Naive thymus-derived CD4-positive, alpha-beta T cell (primary cell): ENCODE data around the gene FAM72B. TPM values are rescaled to one million over a fixed set of nuclear protein-coding genes. Genes with fewer than 3 reads are reported as not detected.
"Not testable (repeated sequence)": the region's sequence is repeated elsewhere in the genome, so short reads cannot be mapped to it uniquely, and the experiment has no call there.

Experiments
- ATAC-seq: fragments of 150-1000 bp; cut with Tn5 transposase; 2 replicates; pipeline ENCODE4 v1.10.0; 2021; ENCODE audit warnings: mild to moderate bottlenecking, moderate library complexity
- CTCF ChIA-PET: fragments of 350-600 bp; sonication (Branson Sonifier 250); formaldehyde crosslinking; loops from one replicate; lab custom pipeline; 2021; ENCODE audit warnings: antibody characterized with exemption; lab: Charles Lee
- POLR2A ChIA-PET: fragments of 350-600 bp; sonication (Branson Sonifier 250); formaldehyde crosslinking; loops from one replicate; lab custom pipeline; 2021; ENCODE audit warnings: antibody characterized with exemption, inconsistent platforms; lab: Charles Lee
- DNase-seq, 9 donors: peaks; one replicate each; pipeline versions ENCODE4 v3.0.0 to v3.0.0-alpha.2; 2020 to 2022; ENCODE audit warnings: mixed read lengths in 1 of 9
- H3K27ac ChIP-seq: one replicate; pipeline ENCODE4 v1.7.0; 2013; ENCODE audit warnings: mild to moderate bottlenecking, low read depth, low read length, moderate library complexity
- H3K27me3 ChIP-seq, 2 donors: one replicate each; pipeline ENCODE4 v1.7.0; 2013; ENCODE audit warnings: low read length in 2 of 2, mild to moderate bottlenecking in 2 of 2, moderate library complexity in 2 of 2; ENCODE audit not compliant: control insufficient read depth in 2 of 2, insufficient read depth in 2 of 2
- H3K36me3 ChIP-seq, 3 experiments: 1 replicate in 2 of 3; 2 replicates in 1 of 3; pipeline ENCODE4 v1.7.0; 2013; ENCODE audit warnings: low read length in 3 of 3, mild to moderate bottlenecking in 3 of 3, moderate library complexity in 1 of 3; ENCODE audit not compliant: insufficient read depth in 3 of 3, control insufficient read depth in 2 of 3
- H3K4me1 ChIP-seq, 2 donors: one replicate each; pipeline ENCODE4 v1.7.0; 2013; ENCODE audit warnings: low read length in 2 of 2, mild to moderate bottlenecking in 2 of 2, moderate library complexity in 1 of 2; ENCODE audit not compliant: control insufficient read depth in 2 of 2, insufficient read depth in 2 of 2
- H3K4me3 ChIP-seq: 2 replicates; pipeline ENCODE4 v1.7.0; 2013; ENCODE audit warnings: mild to moderate bottlenecking, low read length
- H3K9me3 ChIP-seq, 3 experiments: 1 replicate in 2 of 3; 2 replicates in 1 of 3; pipeline ENCODE4 v1.7.0; 2013; ENCODE audit warnings: low read length in 3 of 3; ENCODE audit not compliant: control insufficient read depth in 2 of 3
- H3K27ac Mint-ChIP-seq, 9 donors: one replicate each; pipeline ENCODE4 v1.8.0; 2020 to 2022; ENCODE audit warnings: mixed read lengths in 9 of 9, mild to moderate bottlenecking in 8 of 9, moderate library complexity in 5 of 9, inconsistent platforms in 2 of 9
- H3K27me3 Mint-ChIP-seq, 5 donors: one replicate each; pipeline ENCODE4 v1.8.0; 2021 to 2022; ENCODE audit warnings: mixed read lengths in 5 of 5, mild to moderate bottlenecking in 1 of 5
- H3K36me3 Mint-ChIP-seq, 5 donors: one replicate each; pipeline ENCODE4 v1.8.0; 2020 to 2022; ENCODE audit warnings: mixed read lengths in 5 of 5, mild to moderate bottlenecking in 3 of 5, inconsistent platforms in 1 of 5
- H3K4me1 Mint-ChIP-seq, 7 donors: one replicate each; pipeline ENCODE4 v1.8.0; 2020 to 2022; ENCODE audit warnings: mixed read lengths in 7 of 7, mild to moderate bottlenecking in 3 of 7, inconsistent platforms in 1 of 7
- H3K4me3 Mint-ChIP-seq, 10 donors: one replicate each; pipeline ENCODE4 v1.8.0; 2020 to 2022; ENCODE audit warnings: mild to moderate bottlenecking in 10 of 10, mixed read lengths in 10 of 10, moderate library complexity in 6 of 10, inconsistent platforms in 2 of 10
- H3K9me3 Mint-ChIP-seq, 11 donors: one replicate each; pipeline ENCODE4 v1.8.0; 2020 to 2022; ENCODE audit warnings: mixed read lengths in 11 of 11, mild to moderate bottlenecking in 4 of 11, inconsistent platforms in 1 of 11, moderate library complexity in 1 of 11
- intact Hi-C, 2 donors: fragments of 100-400 bp; cut with micrococcal nuclease; formaldehyde crosslinking; loops; one replicate each; pipeline ENCODE4 v1.15.1; 2023
- polyA plus RNA-seq, 2 donors: library from polyadenylated mRNA; unstranded; fragments of 300-500 nt; fragmentation: Illumina TruSeq; gene quantifications; one replicate each; pipeline ENCODE4 v1.2.3, GENCODE V29; 2021
- total RNA-seq, 6 experiments: library from RNA in 5 of 6; stranded (reverse) in 5 of 6; gene quantifications; 1 replicate in 5 of 6; 2 replicates in 1 of 6; pipeline ENCODE4 v1.2.3 and lab custom pipeline; 2021 to 2026

Gene FAM72B
- total and polyA plus RNA-seq, 7 experiments from 2014 or later, result 0.27 to 14.2 (median 0.53) TPM; not detected in 1

DNA sequence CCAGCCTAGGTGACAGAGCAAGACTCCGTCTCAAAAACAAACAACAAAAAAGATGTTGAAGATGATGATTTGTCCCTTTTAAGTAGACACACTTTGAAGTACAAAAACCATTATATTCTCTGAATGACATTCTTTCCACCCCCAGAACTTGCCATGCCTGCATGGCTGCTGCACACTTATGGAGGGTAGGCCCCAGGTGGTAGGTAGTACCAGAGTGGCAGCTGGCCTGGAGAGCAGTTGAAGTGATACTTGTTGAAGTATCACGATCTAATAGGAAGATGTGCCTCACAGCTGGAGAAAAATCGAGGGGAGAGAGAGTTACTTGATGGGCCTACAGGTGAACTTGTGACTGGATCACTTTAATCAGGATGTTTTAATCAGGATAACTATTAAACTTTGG is 15.6 kb upstream of the FAM72B start:
- H3K4me3 ChIP-seq, H3K27me3 Mint-ChIP-seq, ATAC-seq, H3K4me1 ChIP-seq, H3K9me3 ChIP-seq, H3K4me1 Mint-ChIP-seq, H3K27me3 ChIP-seq, H3K27ac ChIP-seq, H3K36me3 ChIP-seq, intact Hi-C loops, H3K4me3 Mint-ChIP-seq, CTCF ChIA-PET, H3K36me3 Mint-ChIP-seq, H3K27ac Mint-ChIP-seq, POLR2A ChIA-PET, DNase-seq, H3K9me3 Mint-ChIP-seq: not testable (repeated sequence)

DNA sequence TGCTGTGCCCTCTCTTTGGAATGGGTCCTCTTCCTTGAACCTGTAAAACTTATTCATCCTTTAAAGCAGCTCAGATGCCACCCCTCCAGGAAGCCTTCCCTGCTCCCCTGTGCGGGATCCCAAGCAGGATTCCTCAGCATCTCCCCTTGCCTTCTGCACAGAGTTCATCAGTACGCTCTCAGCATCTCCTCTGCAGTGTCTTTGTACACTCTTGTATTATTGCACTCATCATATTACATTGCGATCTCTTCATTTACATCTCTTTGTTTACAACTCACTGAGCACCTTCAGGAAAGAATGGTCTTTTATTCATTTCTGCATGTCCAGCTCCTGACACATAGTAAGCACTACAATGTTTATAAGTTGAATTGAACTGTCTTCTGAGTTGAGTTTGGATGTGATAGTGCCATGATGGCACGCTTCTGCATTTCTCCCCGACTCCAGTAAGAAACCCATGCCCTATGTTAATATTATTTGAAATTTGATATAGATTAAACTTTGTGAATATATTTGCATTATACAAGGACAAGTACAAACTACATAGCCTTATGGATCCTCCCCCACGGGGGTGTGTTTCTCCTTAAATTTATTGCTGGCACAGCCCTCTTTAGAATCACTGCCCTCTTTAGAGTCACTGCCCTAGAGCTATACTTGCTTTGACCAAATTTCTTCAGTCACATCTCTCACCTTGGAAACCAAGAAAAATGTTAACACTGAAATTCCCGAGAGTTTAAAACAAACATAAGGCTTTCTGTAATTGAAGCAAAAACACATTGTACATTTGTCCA is 13.1 kb upstream of the FAM72B start:
- H3K4me1 ChIP-seq, H3K4me3 ChIP-seq, H3K9me3 ChIP-seq, H3K36me3 ChIP-seq, H3K27ac ChIP-seq, DNase-seq, H3K27ac Mint-ChIP-seq, POLR2A ChIA-PET, H3K9me3 Mint-ChIP-seq, intact Hi-C loops, ATAC-seq, CTCF ChIA-PET, H3K4me3 Mint-ChIP-seq, H3K27me3 Mint-ChIP-seq, H3K4me1 Mint-ChIP-seq, H3K36me3 Mint-ChIP-seq, H3K27me3 ChIP-seq: not testable (repeated sequence)

DNA sequence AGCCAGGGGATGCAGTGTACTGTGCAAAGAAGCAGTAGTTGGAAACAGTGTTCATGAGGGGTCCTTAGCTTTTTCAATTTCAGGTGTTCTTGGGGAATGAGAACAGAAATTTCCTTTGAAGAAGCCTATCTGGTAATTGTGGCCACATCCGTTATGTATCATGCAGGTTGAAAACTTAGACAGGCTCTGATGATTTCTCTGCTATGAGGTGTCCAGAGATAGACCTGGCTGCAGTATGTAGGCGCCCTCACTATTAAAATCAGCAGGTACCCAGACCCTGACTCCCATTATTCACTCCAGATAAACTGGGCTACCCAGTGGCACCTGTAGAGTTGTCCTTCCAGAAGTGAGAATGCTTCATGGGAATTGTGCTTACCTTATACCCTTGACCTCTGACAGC is 8.4 kb upstream of the FAM72B start:
- H3K4me1 ChIP-seq, CTCF ChIA-PET, H3K9me3 ChIP-seq, POLR2A ChIA-PET, H3K4me3 ChIP-seq, H3K27me3 Mint-ChIP-seq, H3K27ac Mint-ChIP-seq, H3K4me3 Mint-ChIP-seq, DNase-seq, H3K36me3 ChIP-seq, H3K36me3 Mint-ChIP-seq, ATAC-seq, H3K27ac ChIP-seq, intact Hi-C loops, H3K9me3 Mint-ChIP-seq, H3K27me3 ChIP-seq, H3K4me1 Mint-ChIP-seq: not testable (repeated sequence)

DNA sequence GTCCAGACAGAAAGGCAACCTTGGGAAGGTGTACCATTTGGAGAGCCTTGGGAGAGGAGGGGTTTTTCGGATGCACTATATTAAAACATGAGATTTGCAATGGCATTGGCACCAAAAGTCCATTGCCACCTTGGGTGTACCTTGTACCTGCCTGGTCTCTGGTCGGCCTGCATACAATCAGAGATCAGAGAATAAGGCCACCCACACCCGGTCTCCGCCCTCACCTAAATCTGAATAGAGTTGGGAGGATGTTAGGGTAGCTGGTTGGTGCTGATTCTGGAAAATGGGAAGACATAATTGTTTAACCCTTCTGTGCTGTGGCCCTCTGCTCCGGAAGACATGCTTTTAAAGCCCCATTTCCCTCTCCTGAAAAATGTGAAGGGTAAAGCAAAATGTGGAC is 3.8 kb upstream of the FAM72B start:
- DNase-seq, result peak in 1 of 9 donors; percentile 3
- H3K4me3 Mint-ChIP-seq, result peak overlapping the region in 7 of 10 donors; percentile 39 to 81 (median 59)
- H3K36me3 Mint-ChIP-seq, H3K27me3 Mint-ChIP-seq, POLR2A ChIA-PET, ATAC-seq, H3K4me3 ChIP-seq, H3K27ac ChIP-seq, CTCF ChIA-PET, H3K36me3 ChIP-seq, H3K9me3 ChIP-seq, H3K4me1 Mint-ChIP-seq, H3K4me1 ChIP-seq, H3K27ac Mint-ChIP-seq, H3K27me3 ChIP-seq, H3K9me3 Mint-ChIP-seq: not testable (repeated sequence)
- intact Hi-C loops, result loop anchor here in 1 of 2 donors (10.0 kb wide), 1 partner anchor 327 kb away; no protein-coding TSS in a partner anchor

DNA sequence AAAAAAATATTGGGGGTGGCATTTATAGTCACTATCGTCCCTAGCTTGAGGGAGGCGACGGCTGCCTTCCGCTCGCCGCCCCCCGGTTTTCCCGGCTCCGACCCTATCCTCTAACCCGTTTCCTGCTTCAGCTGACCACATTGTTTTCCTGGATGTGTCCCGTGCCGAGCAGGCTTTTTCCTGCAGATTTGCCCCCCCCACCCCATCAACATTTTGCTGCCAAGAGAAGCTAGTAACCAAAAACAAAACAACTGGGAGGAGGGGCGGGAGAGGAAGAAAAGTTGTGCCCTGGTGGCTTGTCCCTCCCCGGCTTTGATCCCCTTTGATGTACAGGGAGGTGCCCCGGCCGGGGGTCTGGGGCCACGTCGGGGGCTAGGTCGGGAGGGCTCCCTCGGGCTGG is 2.1 kb upstream of the FAM72B start:
- H3K9me3 Mint-ChIP-seq, ATAC-seq, H3K4me1 Mint-ChIP-seq, H3K27me3 ChIP-seq, H3K9me3 ChIP-seq, H3K4me3 ChIP-seq, H3K27ac ChIP-seq, H3K4me1 ChIP-seq, H3K36me3 ChIP-seq, H3K36me3 Mint-ChIP-seq, CTCF ChIA-PET, DNase-seq, H3K27me3 Mint-ChIP-seq, POLR2A ChIA-PET: not testable (repeated sequence)
- intact Hi-C loops, result loop anchor here in 1 of 2 donors (10.0 kb wide), 1 partner anchor 329 kb away; no protein-coding TSS in a partner anchor
- peak overlapping the region in 1 of 9 donors; percentile 88 for H3K27ac Mint-ChIP-seq
- H3K4me3 Mint-ChIP-seq, result peak overlapping the region in 9 of 10 donors; percentile 73 to 92 (median 85)

DNA sequence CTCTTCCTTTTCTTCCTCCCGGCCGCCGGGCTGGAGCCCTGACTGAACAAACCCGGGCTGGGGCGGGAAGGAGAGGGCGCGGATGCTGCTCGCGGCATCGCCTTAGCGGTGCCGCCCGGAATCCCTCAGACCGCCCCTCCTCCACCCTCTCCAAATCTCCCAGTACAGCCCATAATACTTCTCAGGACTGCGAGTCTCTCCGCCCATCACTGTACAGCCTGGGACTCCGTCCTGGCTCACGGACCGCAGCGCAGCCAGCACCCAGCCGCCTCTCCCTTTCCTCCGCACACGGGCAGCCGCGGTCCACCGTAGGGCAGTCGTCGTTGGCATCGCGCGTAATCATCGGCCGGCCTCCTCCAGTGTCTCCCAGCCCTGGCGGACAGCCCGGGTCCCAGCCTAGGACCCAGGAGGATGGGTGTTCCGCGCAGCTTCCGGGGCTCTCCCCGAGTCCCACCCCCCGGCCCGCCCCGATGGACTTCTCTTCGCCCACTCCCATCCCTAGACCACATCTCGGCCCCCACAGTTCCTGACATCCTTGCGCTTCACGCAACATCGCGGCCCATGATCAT is 1.1 kb upstream of the FAM72B start:
- DNase-seq, result peak in 1 of 9 donors; percentile 22
- intact Hi-C loops, result loop anchor here in 1 of 2 donors (10.0 kb wide), 1 partner anchor 330 kb away; no protein-coding TSS in a partner anchor
- peak overlapping the region; percentile 21 for H3K27ac ChIP-seq
- Mint-ChIP-seq H3K27ac (peak overlapping the region in 6 of 9 donors; percentile 55 to 94 (median 84)), H3K4me3 (peak overlapping the region; percentile 84 to 97 (median 92))
- POLR2A ChIA-PET, H3K4me1 ChIP-seq, H3K27me3 Mint-ChIP-seq, ATAC-seq, H3K4me1 Mint-ChIP-seq, H3K9me3 ChIP-seq, H3K36me3 Mint-ChIP-seq, H3K9me3 Mint-ChIP-seq, H3K36me3 ChIP-seq, CTCF ChIA-PET, H3K27me3 ChIP-seq: not testable (repeated sequence)
- H3K4me3 ChIP-seq, result peak overlapping the region; percentile 27

DNA sequence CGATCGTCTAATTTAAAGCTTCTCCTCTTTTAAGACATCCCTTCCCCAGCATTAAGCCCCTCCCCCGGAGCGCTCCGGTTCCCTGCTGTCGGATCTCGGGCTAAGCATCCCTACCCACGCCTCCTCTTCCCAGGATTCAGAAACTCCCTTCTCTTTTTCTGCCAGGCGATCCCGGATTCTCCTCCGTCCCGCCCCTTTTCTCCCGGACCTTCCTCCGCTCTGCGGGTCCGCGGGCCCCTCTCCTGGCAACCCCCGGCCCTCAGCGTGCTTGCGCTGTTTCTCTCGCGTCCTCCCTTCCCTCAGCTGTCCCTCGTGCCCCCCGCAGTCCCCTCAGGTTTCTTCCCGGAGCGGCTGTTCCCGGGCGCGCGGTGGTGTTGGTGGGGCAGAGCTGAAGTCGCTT is 273 bp downstream of the FAM72B start:
- H3K36me3 Mint-ChIP-seq, H3K27ac Mint-ChIP-seq, ATAC-seq, H3K27me3 Mint-ChIP-seq, H3K4me1 Mint-ChIP-seq, POLR2A ChIA-PET, H3K9me3 ChIP-seq, H3K36me3 ChIP-seq, H3K4me3 ChIP-seq, CTCF ChIA-PET, H3K27ac ChIP-seq, H3K9me3 Mint-ChIP-seq, H3K27me3 ChIP-seq, H3K4me1 ChIP-seq: not testable (repeated sequence)
- peak overlapping the region in 1 of 10 donors; percentile 61 for H3K4me3 Mint-ChIP-seq
- peak in 1 of 9 donors; percentile 28 for DNase-seq
- intact Hi-C loops, result loop anchor here in 1 of 2 donors (10.0 kb wide), 1 partner anchor 331 kb away; no protein-coding TSS in a partner anchor
